NCI-H2107 treated with DMSO at 0.1 percent for 48 hours (cell line): ENCODE results near the gene CYFIP1.

Experiments
- DNase-seq: peaks from one replicate; lab custom pipeline; 2025; ENCODE audit not compliant: unreplicated experiment; lab: John Stamatoyannopoulos, UW

CYFIP1 gene

DNA sequence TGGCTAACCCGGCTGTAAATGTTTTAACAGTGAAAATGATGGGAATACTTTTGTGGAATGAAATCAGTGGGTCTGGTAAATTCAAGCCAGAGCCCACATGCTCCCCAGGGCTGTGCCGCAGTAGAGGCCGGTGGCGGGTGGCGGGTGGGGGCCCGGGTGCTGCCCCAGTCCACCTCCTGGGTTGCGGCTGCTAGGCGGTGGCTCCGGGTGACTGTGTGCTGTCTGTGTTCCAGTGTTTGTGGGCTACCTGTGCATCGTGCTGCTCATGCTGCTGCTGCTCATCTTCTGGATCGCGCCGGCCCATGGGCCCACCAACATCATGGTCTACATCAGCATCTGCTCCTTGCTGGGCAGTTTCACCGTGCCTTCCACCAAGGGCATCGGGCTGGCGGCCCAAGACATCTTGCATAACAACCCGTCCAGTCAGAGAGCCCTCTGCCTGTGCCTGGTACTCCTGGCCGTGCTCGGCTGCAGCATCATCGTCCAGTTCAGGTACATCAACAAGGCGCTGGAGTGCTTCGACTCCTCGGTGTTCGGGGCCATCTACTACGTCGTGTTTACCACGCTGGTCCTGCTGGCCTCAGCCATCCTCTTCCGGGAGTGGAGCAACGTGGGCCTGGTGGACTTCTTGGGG, 156.6 kb downstream of the CYFIP1 start:
- no peak for DNase-seq

DNA sequence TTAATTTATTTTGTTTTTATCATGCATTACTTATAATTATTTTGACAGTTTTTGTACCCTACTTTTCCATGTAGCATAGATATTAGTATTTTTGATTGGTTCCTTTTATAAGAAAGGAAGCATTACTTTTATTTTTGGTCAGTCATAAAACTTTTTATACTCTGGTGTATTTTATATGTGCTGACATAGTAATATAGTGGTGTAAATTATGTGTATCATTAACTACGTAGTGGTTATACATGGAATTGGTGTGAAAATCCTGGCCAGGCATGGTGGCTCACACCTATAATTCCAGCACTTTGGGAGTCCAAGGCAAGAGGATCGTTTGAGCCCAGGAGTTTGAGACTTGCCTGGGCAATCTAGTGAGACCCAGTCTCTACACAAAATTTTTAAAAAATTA, 160.5 kb downstream of the CYFIP1 start:
- no peak for DNase-seq
